ENCODE results near the gene CAT.

CAT gene

GRCh38 chr11:34458525-34458924 is 19.8 kb downstream of the CAT start:
- Histone ChIP-seq H3K4me2 (ENCODE audit: low read depth, low read length, poor library complexity, severe bottlenecking) (no peak overlapping the region), H3K4me1 (ENCODE audit: insufficient read depth, low read length, poor library complexity, severe bottlenecking) (no peaks in the 10 kb centered on the region), H2AFZ (ENCODE audit: low read length) (no peak overlapping the region), H4K20me1 (ENCODE audit: insufficient read depth, low read length, poor library complexity, severe bottlenecking) (no peaks in the 10 kb centered on the region), H3K27me3 (ENCODE audit: insufficient read depth, low read length, poor library complexity, severe bottlenecking) (no peaks in the 10 kb centered on the region), H3K36me3 (ENCODE audit: insufficient read depth, low read length) (peaks cover 98% of the 10 kb centered on the region), H3K79me2 (ENCODE audit: insufficient read depth, low read length) (0 out of 2 replicates have a peak, but pooled peaks cover 7% of the 10 kb centered on the region), H3F3A (ENCODE audit: low read depth) (no peaks in the 10 kb centered on the region), H3K9me2 (replicated peaks; ENCODE audit: low read depth, low read length) (no peaks in the 10 kb centered on the region), H3K4me3 (ENCODE audit: low read length, poor library complexity, severe bottlenecking) (no peak overlapping the region), H3K9me3 (ENCODE audit: insufficient read depth, low read depth, low read length) (no peaks in the 10 kb centered on the region), H3K9ac (ENCODE audit: low read depth, low read length, poor library complexity, severe bottlenecking) (no peak overlapping the region)
- TF ChIP-seq EZH2phosphoT487 (IDR thresholded peaks at IDR 0.05; ENCODE audit: borderline replicate concordance) (no peak), CTCF (conservative IDR thresholded peaks at IDR 0.05; ENCODE audit: low read length) (no peak)

GRCh38 chr11:34459507-34460162 is 20.9 kb downstream of the CAT start:
- Histone ChIP-seq H3K4me3 (ENCODE audit: low read length, poor library complexity, severe bottlenecking) (no peak overlapping the region), H3K9me3 (ENCODE audit: insufficient read depth, low read depth, low read length) (no peaks in the 10 kb centered on the region), H4K20me1 (ENCODE audit: insufficient read depth, low read length, poor library complexity, severe bottlenecking) (no peaks in the 10 kb centered on the region), H3K79me2 (ENCODE audit: insufficient read depth, low read length) (0 out of 2 replicates have a peak, but pooled peaks cover 7% of the 10 kb centered on the region), H2AFZ (ENCODE audit: low read length) (no peak overlapping the region), H3K9ac (ENCODE audit: low read depth, low read length, poor library complexity, severe bottlenecking) (no peak overlapping the region), H3K4me2 (ENCODE audit: low read depth, low read length, poor library complexity, severe bottlenecking) (no peak overlapping the region), H3K4me1 (ENCODE audit: insufficient read depth, low read length, poor library complexity, severe bottlenecking) (no peaks in the 10 kb centered on the region), H3K36me3 (ENCODE audit: insufficient read depth, low read length) (peaks cover 98% of the 10 kb centered on the region), H3K27me3 (ENCODE audit: insufficient read depth, low read length, poor library complexity, severe bottlenecking) (no peaks in the 10 kb centered on the region), H3K9me2 (replicated peaks; ENCODE audit: low read depth, low read length) (no peaks in the 10 kb centered on the region), H3F3A (ENCODE audit: low read depth) (no peaks in the 10 kb centered on the region)
- TF ChIP-seq CTCF (conservative IDR thresholded peaks at IDR 0.05; ENCODE audit: low read length): no peak
- TF ChIP-seq EZH2phosphoT487 (IDR thresholded peaks at IDR 0.05; ENCODE audit: borderline replicate concordance): no peak

GRCh38 chr11:34460278-34460677 is 21.5 kb downstream of the CAT start:
- Histone ChIP-seq H4K20me1 (ENCODE audit: insufficient read depth, low read length, poor library complexity, severe bottlenecking) (no peaks in the 10 kb centered on the region), H3K27me3 (ENCODE audit: insufficient read depth, low read length, poor library complexity, severe bottlenecking) (no peaks in the 10 kb centered on the region), H3K9me3 (ENCODE audit: insufficient read depth, low read depth, low read length) (no peaks in the 10 kb centered on the region), H3F3A (ENCODE audit: low read depth) (no peaks in the 10 kb centered on the region), H3K4me1 (ENCODE audit: insufficient read depth, low read length, poor library complexity, severe bottlenecking) (no peaks in the 10 kb centered on the region), H3K36me3 (ENCODE audit: insufficient read depth, low read length) (peaks cover 97% of the 10 kb centered on the region), H3K4me3 (ENCODE audit: low read length, poor library complexity, severe bottlenecking) (no peak overlapping the region), H3K4me2 (ENCODE audit: low read depth, low read length, poor library complexity, severe bottlenecking) (no peak overlapping the region), H3K9me2 (replicated peaks; ENCODE audit: low read depth, low read length) (no peaks in the 10 kb centered on the region), H3K79me2 (ENCODE audit: insufficient read depth, low read length) (0 out of 2 replicates have a peak, but pooled peaks cover 2% of the 10 kb centered on the region), H3K9ac (ENCODE audit: low read depth, low read length, poor library complexity, severe bottlenecking) (no peak overlapping the region), H2AFZ (ENCODE audit: low read length) (no peak overlapping the region)
- TF ChIP-seq CTCF (conservative IDR thresholded peaks at IDR 0.05; ENCODE audit: low read length) (no peak), EZH2phosphoT487 (IDR thresholded peaks at IDR 0.05; ENCODE audit: borderline replicate concordance) (no peak)
